H9 (cell line): ENCODE data around the gene FYN. TPM values are rescaled to one million over a fixed set of nuclear protein-coding genes. Genes with fewer than 3 reads are reported as not detected.

ENCODE experiments used
- DNase-seq: peaks from one replicate; pipeline ENCODE4 v3.0.0-alpha.2; 2017
- H2AFZ ChIP-seq: one replicate; pipeline ENCODE4 v1.6.1; 2013; ENCODE audit warnings: mild to moderate bottlenecking, low read length, control low read depth, moderate library complexity
- H2AK5ac ChIP-seq: 2 replicates; pipeline ENCODE4 v1.6.1; 2013; ENCODE audit warnings: low read length, control low read depth, mixed read lengths; ENCODE audit not compliant: insufficient read length
- H2BK120ac ChIP-seq: one replicate; pipeline ENCODE4 v1.6.1; 2013; ENCODE audit warnings: low read depth, mild to moderate bottlenecking, low read length, control low read depth, inconsistent platforms; ENCODE audit not compliant: poor library complexity, severe bottlenecking
- H2BK12ac ChIP-seq: 2 replicates; pipeline ENCODE4 v1.6.1; 2013; ENCODE audit warnings: low read length, control low read depth, mixed read lengths, low read depth; ENCODE audit not compliant: insufficient read length
- H2BK15ac ChIP-seq: 2 replicates; pipeline ENCODE4 v1.6.1; 2013; ENCODE audit warnings: low read depth, low read length, control low read depth
- H2BK20ac ChIP-seq: one replicate; pipeline ENCODE4 v1.6.1; 2013; ENCODE audit warnings: low read depth, mild to moderate bottlenecking, low read length, control low read depth, inconsistent platforms; ENCODE audit not compliant: poor library complexity, severe bottlenecking
- H2BK5ac ChIP-seq: 2 replicates; pipeline ENCODE4 v1.6.1; 2013; ENCODE audit warnings: low read length, control low read depth, mixed read lengths; ENCODE audit not compliant: insufficient read length
- H3K14ac ChIP-seq: 2 replicates; pipeline ENCODE4 v1.6.1; 2013; ENCODE audit warnings: low read length, control low read depth; ENCODE audit not compliant: insufficient read depth
- H3K18ac ChIP-seq: 2 replicates; pipeline ENCODE4 v1.6.1; 2013; ENCODE audit warnings: low read depth, mild to moderate bottlenecking, mixed read lengths, low read length, control low read depth; ENCODE audit not compliant: insufficient read length
- H3K23ac ChIP-seq: 2 replicates; pipeline ENCODE4 v1.6.1; 2013; ENCODE audit warnings: low read length, control low read depth, mixed read lengths, low read depth; ENCODE audit not compliant: insufficient read length
- H3K23me2 ChIP-seq: 2 replicates; pipeline ENCODE4 v1.6.1; 2013; ENCODE audit warnings: low read depth, mild to moderate bottlenecking, mixed read lengths, low read length, control low read depth; ENCODE audit not compliant: insufficient read length, poor library complexity, severe bottlenecking
- H3K27ac ChIP-seq: 2 replicates; pipeline ENCODE4 v1.5.1; 2013; ENCODE audit warnings: low read length, control low read depth, mixed read lengths, low read depth; ENCODE audit not compliant: insufficient read length
- H3K27me3 ChIP-seq: 2 replicates; pipeline ENCODE4 v1.6.1; 2013; ENCODE audit warnings: low read length, control low read depth, inconsistent platforms; ENCODE audit not compliant: insufficient read depth
- H3K4ac ChIP-seq: 2 replicates; pipeline ENCODE4 v1.6.1; 2013; ENCODE audit warnings: low read depth, mild to moderate bottlenecking, control low read depth, inconsistent platforms, low read length, moderate library complexity
- H3K4me1 ChIP-seq: 2 replicates; pipeline ENCODE4 v1.6.1; 2013; ENCODE audit warnings: low read length, control low read depth, inconsistent platforms; ENCODE audit not compliant: insufficient read depth
- H3K4me2 ChIP-seq: 2 replicates; pipeline ENCODE4 v1.6.1; 2013; ENCODE audit warnings: low read length, control low read depth, mixed read lengths; ENCODE audit not compliant: insufficient read length, insufficient read depth
- H3K56ac ChIP-seq: 2 replicates; pipeline ENCODE4 v1.6.1; 2013; ENCODE audit warnings: low read depth, mild to moderate bottlenecking, mixed read lengths, low read length, control low read depth; ENCODE audit not compliant: insufficient read length
- H3K79me1 ChIP-seq: 2 replicates; pipeline ENCODE4 v1.6.1; 2013; ENCODE audit warnings: low read depth, mild to moderate bottlenecking, moderate library complexity, low read length, control low read depth, inconsistent platforms; ENCODE audit not compliant: insufficient read depth, poor library complexity, severe bottlenecking
- H3K79me2 ChIP-seq: 2 replicates; pipeline ENCODE4 v1.6.1; 2013; ENCODE audit warnings: low read length, control low read depth, inconsistent platforms; ENCODE audit not compliant: insufficient read depth
- H3K9ac ChIP-seq: 2 replicates; pipeline ENCODE4 v1.6.1; 2013; ENCODE audit warnings: low read length, control low read depth, mixed read lengths; ENCODE audit not compliant: insufficient read length; ENCODE audit errors: extremely low read depth
- H3K9me3 ChIP-seq: one replicate; pipeline ENCODE4 v1.6.1; 2013; ENCODE audit warnings: low read depth, low read length, inconsistent platforms; ENCODE audit not compliant: control insufficient read depth
- H3T11ph ChIP-seq: one replicate; pipeline ENCODE4 v1.6.1; 2013; ENCODE audit warnings: mild to moderate bottlenecking, low read length, control low read depth, inconsistent platforms
- H4K20me1 ChIP-seq: one replicate; pipeline ENCODE4 v1.6.1; 2013; ENCODE audit not compliant: control insufficient read depth, insufficient read length, insufficient read depth
- H4K5ac ChIP-seq: 2 replicates; pipeline ENCODE4 v1.6.1; 2013; ENCODE audit warnings: low read depth, mild to moderate bottlenecking, mixed read lengths, low read length, control low read depth; ENCODE audit not compliant: insufficient read length
- H4K8ac ChIP-seq: replicated peaks from 2 replicates; pipeline ENCODE4 v1.6.1; 2013; ENCODE audit warnings: low read length, control low read depth, mixed read lengths, low read depth; ENCODE audit not compliant: insufficient read length
- H4K91ac ChIP-seq: 2 replicates; pipeline ENCODE4 v1.6.1; 2013; ENCODE audit warnings: low read depth, mild to moderate bottlenecking, moderate library complexity, mixed read lengths, low read length, control low read depth; ENCODE audit not compliant: insufficient read length
- H3K27ac Mint-ChIP-seq, 3 experiments: 2 replicates in 2 of 3; 3 replicates in 1 of 3; pipeline ENCODE4 v1.8.0; 2020 to 2021; ENCODE audit warnings: mixed read lengths in 3 of 3, mild to moderate bottlenecking in 1 of 3, moderate library complexity in 1 of 3
- H3K27me3 Mint-ChIP-seq: 2 replicates; pipeline ENCODE4 v1.8.0; 2021; ENCODE audit warnings: low read depth, mild to moderate bottlenecking, moderate library complexity, mixed read lengths
- H3K36me3 Mint-ChIP-seq, 3 experiments: 2 replicates in 2 of 3; 3 replicates in 1 of 3; pipeline ENCODE4 v1.8.0; 2020 to 2021; ENCODE audit warnings: low read depth in 3 of 3, mixed read lengths in 3 of 3; ENCODE audit not compliant: insufficient read depth in 1 of 3
- H3K4me1 Mint-ChIP-seq, 2 experiments: 2 replicates each; pipeline ENCODE4 v1.8.0; 2020; ENCODE audit warnings: mixed read lengths in 2 of 2
- H3K4me3 Mint-ChIP-seq, 2 experiments: 2 replicates in 1 of 2; 3 replicates in 1 of 2; pipeline ENCODE4 v1.8.0; 2020 to 2021; ENCODE audit warnings: mild to moderate bottlenecking in 2 of 2, mixed read lengths in 2 of 2, moderate library complexity in 1 of 2
- H3K9me3 Mint-ChIP-seq, 2 experiments: 2 replicates in 1 of 2; 3 replicates in 1 of 2; pipeline ENCODE4 v1.8.0; 2020; ENCODE audit warnings: mild to moderate bottlenecking in 2 of 2, mixed read lengths in 2 of 2, moderate library complexity in 1 of 2
- WGBS: extraction: QIAGEN DNeasy Blood & Tissue Kit; methylation state at CpG from one replicate; pipeline ENCODE4 v1.1.7; 2013; ENCODE audit warnings: missing lambda C conversion rate, low lambda C conversion rate, mixed read lengths; ENCODE audit not compliant: insufficient read length; ENCODE audit errors: extremely low coverage; 5-methylcytosine and 5-hydroxymethylcytosine counted together
- total RNA-seq: library from RNA; stranded (reverse); gene quantifications from 2 replicates; pipeline ENCODE4 v1.2.1, GENCODE V29; 2021
- TF ChIP-seq, protein P1 (sequence below): fragments of 200-600 bp; sonication (generic); conservative IDR thresholded peaks from 3 replicates; pipeline ENCODE4 v1.8.0; 2021; ENCODE audit warnings: antibody characterized with exemption, mild to moderate bottlenecking

The FYN gene
- total RNA-seq, 1 experiment from 2014 or later = 64.8 TPM

DNA sequence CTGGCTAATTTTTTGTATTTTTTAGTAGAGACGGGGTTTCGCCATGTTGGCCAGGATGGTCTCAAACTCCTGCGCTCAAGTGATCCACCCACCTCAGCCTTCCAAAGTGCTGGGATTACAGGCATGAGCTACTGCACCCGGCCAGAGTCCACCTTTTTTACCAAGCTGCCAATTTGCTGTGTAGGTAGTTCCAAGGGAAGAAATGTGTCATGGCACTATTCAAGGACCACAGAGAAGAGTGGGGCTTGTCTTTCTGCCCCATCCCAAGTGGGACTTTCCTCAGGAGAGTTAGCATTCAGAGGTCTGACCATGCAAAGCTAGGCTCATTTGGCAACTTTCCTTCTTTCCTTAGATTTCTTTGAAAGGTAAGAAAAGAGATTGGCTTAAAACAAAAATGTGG lies 155.6 kb downstream of the FYN start:
- H3K23me2 ChIP-seq = no peaks in the 10 kb centered on the region
- H3K56ac ChIP-seq = no peak overlapping the region
- no peak overlapping the region for H3K27ac Mint-ChIP-seq
- H3K27me3 ChIP-seq = no peaks in the 10 kb centered on the region
- H4K91ac ChIP-seq = no peak overlapping the region
- no peak overlapping the region for H2BK20ac ChIP-seq
- H3K27me3 Mint-ChIP-seq = no peaks in the 10 kb centered on the region
- no peak overlapping the region for H3K9ac ChIP-seq
- H2BK12ac ChIP-seq = no peak overlapping the region
- H3K9me3 ChIP-seq = no peaks in the 10 kb centered on the region
- H2BK15ac ChIP-seq = no peak overlapping the region
- H3K23ac ChIP-seq = no peak overlapping the region
- no peak overlapping the region for H3K18ac ChIP-seq
- no peaks in the 10 kb centered on the region for H3K79me2 ChIP-seq
- H4K5ac ChIP-seq = no peak overlapping the region
- no peaks in the 10 kb centered on the region for H3K4me1 ChIP-seq
- no peak overlapping the region for H2BK5ac ChIP-seq
- H3K79me1 ChIP-seq = no peaks in the 10 kb centered on the region
- H3K4me2 ChIP-seq = no peak overlapping the region
- TF ChIP-seq, protein P1, sequence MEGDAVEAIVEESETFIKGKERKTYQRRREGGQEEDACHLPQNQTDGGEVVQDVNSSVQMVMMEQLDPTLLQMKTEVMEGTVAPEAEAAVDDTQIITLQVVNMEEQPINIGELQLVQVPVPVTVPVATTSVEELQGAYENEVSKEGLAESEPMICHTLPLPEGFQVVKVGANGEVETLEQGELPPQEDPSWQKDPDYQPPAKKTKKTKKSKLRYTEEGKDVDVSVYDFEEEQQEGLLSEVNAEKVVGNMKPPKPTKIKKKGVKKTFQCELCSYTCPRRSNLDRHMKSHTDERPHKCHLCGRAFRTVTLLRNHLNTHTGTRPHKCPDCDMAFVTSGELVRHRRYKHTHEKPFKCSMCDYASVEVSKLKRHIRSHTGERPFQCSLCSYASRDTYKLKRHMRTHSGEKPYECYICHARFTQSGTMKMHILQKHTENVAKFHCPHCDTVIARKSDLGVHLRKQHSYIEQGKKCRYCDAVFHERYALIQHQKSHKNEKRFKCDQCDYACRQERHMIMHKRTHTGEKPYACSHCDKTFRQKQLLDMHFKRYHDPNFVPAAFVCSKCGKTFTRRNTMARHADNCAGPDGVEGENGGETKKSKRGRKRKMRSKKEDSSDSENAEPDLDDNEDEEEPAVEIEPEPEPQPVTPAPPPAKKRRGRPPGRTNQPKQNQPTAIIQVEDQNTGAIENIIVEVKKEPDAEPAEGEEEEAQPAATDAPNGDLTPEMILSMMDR = no peak
- H2AFZ ChIP-seq = no peak overlapping the region
- no peak for DNase-seq
- no peak overlapping the region for H4K8ac ChIP-seq
- H3K14ac ChIP-seq = no peak overlapping the region
- no peak overlapping the region for H2BK120ac ChIP-seq
- no peak overlapping the region for H3K4ac ChIP-seq
- WGBS = no CpG with 5 or more reads among the region's 4 CpGs
- H3K9me3 Mint-ChIP-seq = no peaks in the 10 kb centered on the region
- H3T11ph ChIP-seq = no peak overlapping the region
- no peak overlapping the region for H2AK5ac ChIP-seq
- H4K20me1 ChIP-seq = no peaks in the 10 kb centered on the region
- no peak overlapping the region for H3K4me3 Mint-ChIP-seq
- H3K36me3 Mint-ChIP-seq = peaks cover 8 to 31% (median 13%) of the 10 kb centered on the region in 3 experiments; a peak in 6 of 7 replicates
- peaks cover 4 to 7% of the 10 kb centered on the region in 2 experiments; a peak in 3 of 4 replicates for H3K4me1 Mint-ChIP-seq
- no peak overlapping the region for H3K27ac ChIP-seq
